Left ventricle myocardium inferior (tissue), 1 donor: ENCODE measurements around the gene KRTAP6-2. TPM values are rescaled to one million over a fixed set of nuclear protein-coding genes. Genes with fewer than 3 reads are reported as not detected.

ENCODE experiments used
- DNase-seq: peaks from one replicate; pipeline ENCODE4 v3.0.0-alpha.2; 2020
- H3K27ac ChIP-seq: fragments of 200-600 bp; replicated peaks from 2 replicates; pipeline ENCODE4 v1.8.0; 2021
- H3K27me3 ChIP-seq: fragments of 200-600 bp; 2 replicates; pipeline ENCODE4 v1.8.0; 2021; ENCODE audit warnings: low read depth
- H3K36me3 ChIP-seq: fragments of 200-600 bp; 2 replicates; pipeline ENCODE4 v1.8.0; 2021
- H3K4me1 ChIP-seq: fragments of 200-600 bp; 2 replicates; pipeline ENCODE4 v1.8.0; 2021
- H3K4me3 ChIP-seq: fragments of 200-600 bp; 2 replicates; pipeline ENCODE4 v1.8.0; 2021; ENCODE audit warnings: mild to moderate bottlenecking, moderate library complexity
- H3K9me3 ChIP-seq: fragments of 200-600 bp; replicated peaks from 2 replicates; pipeline ENCODE4 v1.8.0; 2021
- CTCF ChIP-seq: fragments of 200-600 bp; IDR thresholded peaks from 2 replicates; pipeline ENCODE4 v1.8.0; 2021; ENCODE audit warnings: antibody characterized with exemption, mild to moderate bottlenecking, borderline replicate concordance
- intact Hi-C: fragments of 100-400 bp; cut with micrococcal nuclease; formaldehyde crosslinking; loops from one replicate; pipeline ENCODE4 v1.11.0; 2022
- total RNA-seq: library from RNA; stranded (reverse); fragmentation: NEBNext Ultra II Directional; extraction: Animal tissue kit (Norgen Biotek cat#: 25700); gene quantifications from one replicate; pipeline ENCODE4 v1.2.1, GENCODE V29; 2021
- donor health status: DM: no; HTN: yes; CAD: no; lungs with severe emphysema.

The KRTAP6-2 gene
- total RNA-seq, 1 donor from 2014 or later, result not detected

- no peaks in the 10 kb centered on the region for H3K36me3 ChIP-seq
- no peaks in the 10 kb centered on the region for H3K4me1 ChIP-seq
- H3K9me3 ChIP-seq, result peaks cover 12% of the 10 kb centered on the region
- H3K4me3 ChIP-seq, result no peak overlapping the region
- intact Hi-C loops, result no loop called here
- no peak for TF ChIP-seq CTCF
- DNase-seq, result no peak
- no peaks in the 10 kb centered on the region for H3K27me3 ChIP-seq
- H3K27ac ChIP-seq, result no peak overlapping the region
Measured at GRCh38 chr21:30605968-30606367, 7.3 kb upstream of the KRTAP6-2 start.

GRCh38 chr21:30600787-30601186, 2.1 kb upstream of the KRTAP6-2 start, which contains the start of gene KRTAP22-1:
Gene KRTAP22-1 (plus strand): TSS chr21:30601087.
- Histone ChIP-seq H3K4me3 (no peak within 1 kb of the TSS), H3K36me3 (no peaks in the 10 kb centered on the region), H3K9me3 (no peaks in the 10 kb centered on the region), H3K27ac (no peak within 1 kb of the TSS), H3K27me3 (no peaks in the 10 kb centered on the region), H3K4me1 (no peaks in the 10 kb centered on the region)
- DNase-seq, result no peak
- TF ChIP-seq CTCF, result no peak
- intact Hi-C loops, result no loop called here

GRCh38 chr21:30592140-30592539, 6.6 kb downstream of the KRTAP6-2 start, which contains the start of gene KRTAP6-3:
Gene KRTAP6-3 (plus strand): TSS chr21:30592440. CDS start chr21:30592446, 6 bp downstream.
- intact Hi-C loops, result no loop called here
- Histone ChIP-seq H3K27me3 (no peaks in the 10 kb centered on the region), H3K4me3 (no peak within 1 kb of the TSS), H3K4me1 (no peaks in the 10 kb centered on the region), H3K27ac (no peak within 1 kb of the TSS), H3K9me3 (no peaks in the 10 kb centered on the region), H3K36me3 (no peaks in the 10 kb centered on the region)
- no peak for TF ChIP-seq CTCF
- no peak for DNase-seq

DNA sequence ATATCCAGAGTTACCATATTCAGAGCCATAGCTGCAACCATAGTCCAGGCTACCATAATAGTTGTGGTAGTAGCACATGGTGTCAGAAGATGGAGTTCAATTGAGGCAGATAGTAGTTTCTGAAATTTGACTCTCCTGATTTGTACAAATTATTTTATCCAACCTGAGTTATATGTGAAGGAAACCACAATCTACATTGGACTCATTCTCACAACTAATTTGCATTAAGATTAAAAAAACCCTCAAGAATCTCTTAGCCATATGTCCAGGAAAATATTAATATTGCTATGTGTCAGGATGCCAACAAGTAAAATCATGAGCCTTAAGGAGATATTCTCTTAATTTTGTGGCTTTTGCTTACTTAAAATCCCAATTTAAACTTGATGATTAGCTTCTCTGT, 8.4 kb downstream of the KRTAP6-2 start, which contains the start of gene KRTAP22-2:
TSS of gene KRTAP22-2 (minus strand) at position 101 of the 400 bp plus-strand sequence.
- Histone ChIP-seq H3K27me3 (no peaks in the 10 kb centered on the region), H3K4me3 (no peak within 1 kb of the TSS), H3K27ac (no peak within 1 kb of the TSS), H3K36me3 (no peaks in the 10 kb centered on the region), H3K4me1 (no peaks in the 10 kb centered on the region), H3K9me3 (no peaks in the 10 kb centered on the region)
- intact Hi-C loops, result no loop called here
- DNase-seq, result no peak
- TF ChIP-seq CTCF, result no peak

GRCh38 chr21:30582870-30583269, 15.8 kb downstream of the KRTAP6-2 start:
- no peak for TF ChIP-seq CTCF
- Histone ChIP-seq H3K36me3 (no peaks in the 10 kb centered on the region), H3K27me3 (no peaks in the 10 kb centered on the region), H3K27ac (no peak overlapping the region), H3K4me3 (no peak overlapping the region), H3K4me1 (no peaks in the 10 kb centered on the region), H3K9me3 (no peaks in the 10 kb centered on the region)
- intact Hi-C loops, result no loop called here
- DNase-seq, result no peak
